ENCODE measurements around the gene COX6A1. TPM values are rescaled to one million over a fixed set of nuclear protein-coding genes. Genes with fewer than 3 reads are reported as not detected.

Gene COX6A1
- total RNA-seq, 1 donor = 215 TPM

- DNase-seq (ENCODE audit: low read depth) = peak; percentile 57
- TF ChIP-seq CTCF (IDR thresholded peaks at IDR 0.05; ENCODE audit: insufficient read depth, low read depth, low read length) = no peak
- H3K4me3 ChIP-seq (ENCODE audit: low read depth, low read length) = no peak overlapping the region
Observed at GRCh38 chr12:120399531-120399930, 38.4 kb upstream of the COX6A1 start.

GRCh38 chr12:120402217-120402616 is 35.7 kb upstream of the COX6A1 start:
- no peak for DNase-seq (ENCODE audit: low read depth)
- no peak overlapping the region for H3K4me3 ChIP-seq (ENCODE audit: low read depth, low read length)
- no peak for TF ChIP-seq CTCF (IDR thresholded peaks at IDR 0.05; ENCODE audit: insufficient read depth, low read depth, low read length)

GRCh38 chr12:120403869-120404268 is 34.0 kb upstream of the COX6A1 start:
- TF ChIP-seq CTCF (IDR thresholded peaks at IDR 0.05; ENCODE audit: insufficient read depth, low read depth, low read length) = no peak
- no peak for DNase-seq (ENCODE audit: low read depth)
- H3K4me3 ChIP-seq (ENCODE audit: low read depth, low read length) = no peak overlapping the region

- H3K4me3 ChIP-seq (ENCODE audit: low read depth, low read length) = no peak overlapping the region
- DNase-seq (ENCODE audit: low read depth) = no peak
- TF ChIP-seq CTCF (IDR thresholded peaks at IDR 0.05; ENCODE audit: insufficient read depth, low read depth, low read length) = no peak
Observed at GRCh38 chr12:120404271-120404670, 33.6 kb upstream of the COX6A1 start.

- no peak for TF ChIP-seq CTCF (IDR thresholded peaks at IDR 0.05; ENCODE audit: insufficient read depth, low read depth, low read length)
- no peak for DNase-seq (ENCODE audit: low read depth)
- H3K4me3 ChIP-seq (ENCODE audit: low read depth, low read length) = no peak overlapping the region
Observed at GRCh38 chr12:120406069-120406468, 31.8 kb upstream of the COX6A1 start.

GRCh38 chr12:120406553-120406952 is 31.4 kb upstream of the COX6A1 start:
- no peak for DNase-seq (ENCODE audit: low read depth)
- TF ChIP-seq CTCF (IDR thresholded peaks at IDR 0.05; ENCODE audit: insufficient read depth, low read depth, low read length) = no peak

GRCh38 chr12:120408771-120409170 is 29.1 kb upstream of the COX6A1 start:
- no peak overlapping the region for H3K4me3 ChIP-seq (ENCODE audit: low read depth, low read length)
- TF ChIP-seq CTCF (IDR thresholded peaks at IDR 0.05; ENCODE audit: insufficient read depth, low read depth, low read length) = no peak
- no peak for DNase-seq (ENCODE audit: low read depth)

More at GRCh38 chr12:120406553-120406952, 31.4 kb upstream of the COX6A1 start:
- H3K4me3 ChIP-seq (ENCODE audit: low read depth, low read length) = no peak overlapping the region

Data from fibroblast of villous mesenchyme (primary cell).